Naive B cell (primary cell): ENCODE data around the gene LITAF. TPM values are rescaled to one million over a fixed set of nuclear protein-coding genes. Genes with fewer than 3 reads are reported as not detected.
"Not testable (repeated sequence)": the region's sequence is repeated elsewhere in the genome, so short reads cannot be mapped to it uniquely, and the experiment has no call there.

Experiments used
- ATAC-seq, 2 donors: fragments of 150-1000 bp; cut with Tn5 transposase; 2 replicates each; pipeline ENCODE4 v1.10.0; 2021; ENCODE audit warnings: low read depth in 2 of 2, mild to moderate bottlenecking in 2 of 2, moderate library complexity in 2 of 2
- DNase-seq: peaks from one replicate; pipeline ENCODE4 v3.0.0; 2022
- H3K27ac Mint-ChIP-seq, 6 donors: one replicate each; pipeline ENCODE4 v1.8.0; 2020 to 2022; ENCODE audit warnings: mild to moderate bottlenecking in 6 of 6, mixed read lengths in 6 of 6, moderate library complexity in 5 of 6, inconsistent platforms in 2 of 6
- H3K27me3 Mint-ChIP-seq, 3 donors: one replicate each; pipeline ENCODE4 v1.8.0; 2021 to 2022; ENCODE audit warnings: mixed read lengths in 3 of 3, mild to moderate bottlenecking in 1 of 3
- H3K36me3 Mint-ChIP-seq, 2 donors: one replicate each; pipeline ENCODE4 v1.8.0; 2020 to 2022; ENCODE audit warnings: mixed read lengths in 2 of 2, inconsistent platforms in 1 of 2, mild to moderate bottlenecking in 1 of 2
- H3K4me1 Mint-ChIP-seq, 3 donors: one replicate each; pipeline ENCODE4 v1.8.0; 2020 to 2022; ENCODE audit warnings: mixed read lengths in 3 of 3, inconsistent platforms in 1 of 3, mild to moderate bottlenecking in 1 of 3, moderate library complexity in 1 of 3
- H3K4me3 Mint-ChIP-seq, 8 donors: one replicate each; pipeline ENCODE4 v1.8.0; 2020 to 2022; ENCODE audit warnings: mild to moderate bottlenecking in 8 of 8, mixed read lengths in 8 of 8, moderate library complexity in 8 of 8, inconsistent platforms in 2 of 8
- H3K9me3 Mint-ChIP-seq, 7 donors: one replicate each; pipeline ENCODE4 v1.8.0; 2020 to 2022; ENCODE audit warnings: mixed read lengths in 7 of 7, mild to moderate bottlenecking in 5 of 7, inconsistent platforms in 2 of 7, moderate library complexity in 1 of 7
- polyA plus RNA-seq, 6 donors: library from polyadenylated mRNA; unstranded; fragments of 300-500 nt; fragmentation: Illumina TruSeq; gene quantifications; one replicate each; pipeline ENCODE4 v1.2.3, GENCODE V29; 2021; ENCODE audit warnings: low read depth in 6 of 6

LITAF gene
- polyA plus RNA-seq, 6 donors from 2014 or later: 275 to 379 (median 304) TPM

DNA sequence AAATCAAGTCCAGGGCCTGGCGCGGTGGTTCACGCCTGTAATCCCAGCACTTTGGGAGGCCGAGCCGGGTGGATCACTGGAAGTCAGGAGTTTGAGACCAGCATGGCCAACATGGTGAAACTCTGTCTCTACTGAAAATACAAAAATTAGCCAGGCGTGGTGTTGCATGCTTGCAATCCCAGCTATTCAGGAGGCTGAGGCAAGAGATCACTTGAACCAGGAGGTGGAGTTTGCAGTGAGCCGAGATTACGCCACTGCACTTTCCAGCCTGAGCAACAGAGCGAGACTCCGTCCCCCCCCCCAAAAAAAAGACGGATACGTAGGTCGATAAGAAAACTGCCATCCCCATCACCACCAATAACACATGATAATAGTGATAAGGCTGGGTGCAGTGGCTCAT is 82.5 kb downstream of the LITAF start:
- H3K9me3 Mint-ChIP-seq, H3K27ac Mint-ChIP-seq: not testable (repeated sequence)

DNA sequence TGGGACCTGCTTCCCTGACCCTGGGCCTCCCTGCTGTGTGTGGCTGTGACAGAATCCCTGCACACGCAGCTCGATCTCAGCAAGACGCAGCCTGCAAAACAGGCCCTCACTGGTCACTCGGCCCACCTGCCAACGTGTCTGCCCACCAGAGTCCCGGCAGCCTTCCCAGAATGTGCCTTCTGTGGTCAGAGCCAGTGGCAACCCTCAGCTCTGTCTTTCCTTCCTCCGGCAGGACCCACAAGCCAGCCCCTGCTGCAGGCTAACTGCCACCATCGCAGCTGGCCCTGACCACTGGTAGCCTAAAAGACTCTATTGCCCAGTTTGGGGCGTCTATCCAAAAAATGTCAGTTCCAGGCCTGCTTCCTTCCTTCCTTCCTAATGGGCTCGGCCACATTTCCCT is 83.2 kb downstream of the LITAF start:
- no peak for DNase-seq
- H3K4me3 Mint-ChIP-seq: no peak overlapping the region
- no peaks in the 10 kb centered on the region for H3K27me3 Mint-ChIP-seq
- no peak for ATAC-seq
- peak overlapping the region in 2 of 6 donors; percentile 33 to 62 for H3K27ac Mint-ChIP-seq
- H3K9me3 Mint-ChIP-seq: no peaks in the 10 kb centered on the region
- no peaks in the 10 kb centered on the region for H3K36me3 Mint-ChIP-seq
- peaks cover 18 to 20% (median 18%) of the 10 kb centered on the region in 3 donors for H3K4me1 Mint-ChIP-seq

More for the DNA sequence above, 82.5 kb downstream of the LITAF start:
- H3K4me1 Mint-ChIP-seq: peaks cover 14 to 18% (median 14%) of the 10 kb centered on the region in 3 donors
- ATAC-seq, H3K36me3 Mint-ChIP-seq, DNase-seq, H3K27me3 Mint-ChIP-seq, H3K4me3 Mint-ChIP-seq: not testable (repeated sequence)

DNA sequence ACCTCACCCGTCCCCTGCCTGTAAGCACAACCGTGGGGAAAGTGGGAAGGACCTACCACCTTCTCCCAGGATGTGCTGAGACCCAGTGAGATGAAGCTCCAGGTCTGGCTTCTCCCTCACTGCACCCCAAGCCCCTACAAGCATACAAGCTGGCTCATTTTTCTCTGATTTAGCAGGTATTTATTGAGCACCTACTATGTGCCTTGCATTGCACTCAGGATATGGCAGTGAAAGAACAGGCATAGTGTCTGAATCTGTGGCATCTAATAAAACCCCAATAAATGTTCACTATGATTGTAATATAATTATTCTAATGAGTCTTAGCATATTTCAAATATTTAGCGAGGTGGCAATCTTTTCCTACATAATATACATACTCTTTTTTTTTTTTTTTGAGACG is 84.5 kb downstream of the LITAF start:
- Mint-ChIP-seq H3K9me3 (no peaks in the 10 kb centered on the region), H3K4me3 (no peak overlapping the region), H3K27me3 (no peaks in the 10 kb centered on the region), H3K36me3 (no peaks in the 10 kb centered on the region), H3K4me1 (peaks cover 23 to 29% (median 26%) of the 10 kb centered on the region in 3 donors), H3K27ac (no peak overlapping the region)
- DNase-seq: no peak
- ATAC-seq: no peak

DNA sequence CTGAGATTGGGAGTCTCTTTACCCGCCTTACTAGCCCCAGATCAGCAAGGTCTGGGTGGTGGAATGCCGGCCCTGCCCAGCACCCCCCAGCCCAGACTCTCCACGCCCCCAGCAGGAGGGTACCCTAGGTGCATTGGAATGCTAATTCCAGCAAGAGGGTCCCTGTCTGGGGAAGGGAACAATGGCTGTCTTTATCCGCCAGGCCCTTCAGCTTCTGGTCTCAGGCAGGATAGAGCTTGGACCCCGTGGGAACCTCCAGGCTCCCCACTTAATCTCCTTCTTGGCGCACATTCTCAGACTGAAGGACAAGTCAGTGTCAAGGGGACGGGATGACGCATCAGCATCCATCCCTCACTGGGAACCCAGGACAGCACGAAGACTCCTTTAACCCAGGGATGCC is 85.1 kb downstream of the LITAF start:
- no peak overlapping the region for H3K27ac Mint-ChIP-seq
- ATAC-seq: no peak
- H3K4me1 Mint-ChIP-seq: peaks cover 22 to 29% (median 26%) of the 10 kb centered on the region in 3 donors
- DNase-seq: no peak
- H3K4me3 Mint-ChIP-seq: no peak overlapping the region
- no peaks in the 10 kb centered on the region for H3K9me3 Mint-ChIP-seq
- no peaks in the 10 kb centered on the region for H3K36me3 Mint-ChIP-seq
- no peaks in the 10 kb centered on the region for H3K27me3 Mint-ChIP-seq

DNA sequence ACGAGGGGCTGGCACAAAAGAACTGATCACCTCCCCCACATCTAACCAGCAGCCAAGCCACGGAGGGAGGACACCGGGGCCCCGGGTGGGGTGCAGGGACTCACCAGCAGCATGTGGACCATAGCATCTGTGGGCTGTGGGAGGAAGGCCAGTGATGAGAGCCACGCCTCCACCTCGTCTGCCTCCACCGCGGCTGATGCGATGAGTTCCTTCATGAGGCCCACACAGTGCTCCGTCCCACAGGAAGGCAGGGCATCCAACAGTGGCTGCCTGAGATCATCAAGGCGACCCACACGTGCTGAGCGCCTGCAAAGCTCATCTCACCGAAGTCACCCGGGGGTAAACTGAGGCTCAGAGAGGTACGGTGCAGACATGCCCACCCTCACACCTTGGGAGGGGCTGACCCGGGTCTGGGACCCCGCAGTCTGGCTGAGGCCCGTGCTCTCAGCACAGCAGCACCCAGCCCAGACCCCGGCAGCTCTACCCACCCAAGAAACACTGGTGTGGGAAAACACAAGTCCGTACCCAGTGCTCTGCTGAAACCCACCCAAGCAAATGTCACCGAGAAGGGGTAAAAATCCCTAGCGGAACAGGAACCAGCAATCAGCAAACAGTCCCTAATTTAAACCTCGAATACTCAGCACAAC is 85.9 kb downstream of the LITAF start:
- Mint-ChIP-seq H3K27ac (no peak overlapping the region), H3K36me3 (no peaks in the 10 kb centered on the region), H3K9me3 (no peaks in the 10 kb centered on the region), H3K4me1 (peaks cover 24 to 30% (median 27%) of the 10 kb centered on the region in 3 donors), H3K4me3 (no peak overlapping the region), H3K27me3 (no peaks in the 10 kb centered on the region)
- ATAC-seq: no peak
- no peak for DNase-seq

DNA sequence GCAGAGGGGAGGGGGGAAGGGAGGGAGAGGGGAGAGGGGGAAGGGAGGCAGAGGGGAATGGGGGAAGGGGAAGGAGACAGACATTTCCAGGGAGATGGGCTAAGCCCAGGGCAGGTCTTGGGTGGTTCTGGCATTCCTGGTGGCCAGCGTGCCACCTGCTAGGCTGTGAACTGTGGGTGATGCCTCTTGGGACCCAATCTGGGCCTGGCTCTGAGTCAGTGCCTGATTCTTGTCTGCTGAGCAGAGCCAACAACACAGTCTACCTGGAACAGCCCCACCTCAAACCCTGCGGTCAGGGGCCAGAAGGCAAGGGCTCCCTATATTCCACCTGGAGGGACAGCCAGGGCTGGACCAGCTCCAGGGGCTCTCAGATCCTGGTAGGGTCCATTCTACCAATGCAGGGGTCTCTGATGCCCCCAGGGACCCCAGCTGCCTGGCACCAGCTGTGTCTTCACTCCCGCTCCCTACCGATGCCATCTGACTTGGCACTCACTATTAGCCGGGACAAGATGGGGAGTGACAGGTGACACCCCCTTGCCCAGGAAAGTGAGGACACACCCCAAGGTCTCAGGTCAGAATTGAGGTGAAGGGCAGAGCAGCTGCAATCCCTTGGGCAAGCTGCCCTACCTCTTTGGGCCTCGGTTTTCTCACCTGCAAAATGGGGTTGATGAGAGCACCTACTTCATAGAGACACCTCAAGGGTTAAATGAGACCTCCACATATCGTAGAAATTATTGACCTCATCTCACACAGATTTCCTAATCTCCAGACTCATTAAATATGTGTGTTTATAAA is 87.2 kb downstream of the LITAF start:
- DNase-seq: no peak
- Mint-ChIP-seq H3K36me3 (no peaks in the 10 kb centered on the region), H3K9me3 (no peaks in the 10 kb centered on the region), H3K27me3 (no peaks in the 10 kb centered on the region), H3K27ac (peak overlapping the region in 1 of 6 donors; percentile 59), H3K4me3 (no peak overlapping the region), H3K4me1 (peaks cover 24 to 35% (median 32%) of the 10 kb centered on the region in 3 donors)
- ATAC-seq: peak in 1 of 2 donors; percentile 45

DNA sequence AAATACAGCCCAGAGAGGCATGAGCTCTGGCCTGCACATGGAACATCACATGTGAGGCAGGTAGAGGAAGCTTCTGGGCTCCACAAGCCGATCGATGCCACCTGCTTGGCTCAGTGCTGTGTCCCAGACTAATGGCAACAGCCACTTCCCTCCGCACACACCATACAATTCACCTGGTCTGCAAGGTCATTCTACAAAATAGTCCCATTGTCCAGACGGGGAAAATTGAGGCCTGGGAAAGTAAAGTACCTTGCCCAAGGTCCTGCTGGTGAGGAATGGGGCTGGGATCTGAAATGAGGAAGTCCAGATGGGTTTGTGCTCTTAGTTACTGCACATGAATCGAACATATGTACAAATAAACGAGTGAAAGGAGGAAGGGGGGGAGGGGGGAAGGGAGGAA is 88.0 kb downstream of the LITAF start:
- peak overlapping the region in 2 of 8 donors; percentile 33 to 40 for H3K4me3 Mint-ChIP-seq
- peak overlapping the region in 1 of 6 donors; percentile 80 for H3K27ac Mint-ChIP-seq

DNA sequence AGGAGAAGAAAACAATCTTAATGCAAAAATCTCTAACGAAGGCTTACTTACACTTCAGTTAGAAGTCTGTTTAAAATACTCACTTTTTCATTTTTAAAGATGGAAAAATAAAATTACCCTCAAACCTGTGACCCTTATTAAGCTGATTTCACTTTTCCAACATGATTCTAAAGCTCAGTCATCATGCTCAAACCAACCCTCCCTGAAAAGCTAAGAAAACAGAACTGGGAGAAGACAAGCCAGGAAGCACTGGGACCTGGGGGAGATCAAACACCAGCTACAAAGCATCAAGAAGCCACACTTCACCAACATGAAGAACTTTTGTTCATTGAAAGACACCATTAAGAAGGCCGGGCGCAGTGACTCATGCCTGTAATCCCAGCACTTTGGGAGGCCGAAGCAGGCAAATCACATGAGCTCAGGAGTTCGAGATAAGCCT is 88.8 kb downstream of the LITAF start:
- H3K27me3 Mint-ChIP-seq: no peaks in the 10 kb centered on the region
- peak overlapping the region in 4 of 6 donors; percentile 20 to 78 (median 64) for H3K27ac Mint-ChIP-seq
- H3K36me3 Mint-ChIP-seq: peaks cover 0 to 3% of the 10 kb centered on the region in 2 donors
- ATAC-seq (no peak), DNase-seq (no peak)
- H3K9me3 Mint-ChIP-seq: peaks cover 0 to 2% (median under 1%) of the 10 kb centered on the region in 7 donors
- H3K4me3 Mint-ChIP-seq: no peak overlapping the region
- peaks cover 24 to 35% (median 32%) of the 10 kb centered on the region in 3 donors for H3K4me1 Mint-ChIP-seq

More for the DNA sequence above, 88.0 kb downstream of the LITAF start:
- DNase-seq (no peak), ATAC-seq (peak; percentile 40 to 66)
- no peaks in the 10 kb centered on the region for H3K36me3 Mint-ChIP-seq
- no peaks in the 10 kb centered on the region for H3K9me3 Mint-ChIP-seq
- H3K27me3 Mint-ChIP-seq: no peaks in the 10 kb centered on the region
- peaks cover 24 to 35% (median 32%) of the 10 kb centered on the region in 3 donors for H3K4me1 Mint-ChIP-seq

Other genes starting within 250 kb of the LITAF start
- 10 to 100 TPM; 18.1 to 38.3 (median 30.0) TPM for gene RMI2, start 241.5 kb downstream of the LITAF start, polyA plus RNA-seq
- gene SNN, start 81.5 kb upstream of the LITAF start, polyA plus RNA-seq: 10 to 100 TPM; 53.0 to 82.7 (median 67.7) TPM
- 10 to 100 TPM; 34.6 to 65.6 (median 40.2) TPM for gene TXNDC11, start 155.9 kb upstream of the LITAF start, polyA plus RNA-seq
- 10 to 100 TPM; 20.7 to 38.4 (median 32.0) TPM for gene ZC3H7A, start 210.3 kb upstream of the LITAF start, polyA plus RNA-seq